ENCODE measurements around the gene CLEC3A.
A peak's percentile ranks its signal among the peaks of the same experiment; 100 is the strongest.
"Not testable (repeated sequence)": the region's sequence is repeated elsewhere in the genome, so short reads cannot be mapped to it uniquely, and the experiment has no call there.

Gene CLEC3A

DNA sequence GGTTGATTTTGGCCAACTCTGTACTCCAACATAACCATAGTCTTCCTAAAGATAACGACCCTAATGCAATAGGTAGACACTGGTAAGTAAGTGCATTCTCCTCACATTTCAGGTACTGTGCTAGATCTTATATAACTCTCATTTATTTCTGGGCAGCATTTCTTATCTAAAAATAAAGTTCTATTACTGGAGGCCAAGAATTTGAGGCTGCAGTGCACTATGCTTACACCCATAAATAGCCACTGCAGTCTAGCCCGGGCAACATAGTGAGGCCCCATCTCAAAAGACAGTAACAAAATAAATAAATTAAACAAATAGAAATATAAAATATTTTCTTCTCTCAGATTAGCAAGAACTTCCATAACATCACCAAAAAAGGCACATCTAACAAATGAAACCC is 12.7 kb downstream of the CLEC3A start:
- no peak for DNase-seq

DNA sequence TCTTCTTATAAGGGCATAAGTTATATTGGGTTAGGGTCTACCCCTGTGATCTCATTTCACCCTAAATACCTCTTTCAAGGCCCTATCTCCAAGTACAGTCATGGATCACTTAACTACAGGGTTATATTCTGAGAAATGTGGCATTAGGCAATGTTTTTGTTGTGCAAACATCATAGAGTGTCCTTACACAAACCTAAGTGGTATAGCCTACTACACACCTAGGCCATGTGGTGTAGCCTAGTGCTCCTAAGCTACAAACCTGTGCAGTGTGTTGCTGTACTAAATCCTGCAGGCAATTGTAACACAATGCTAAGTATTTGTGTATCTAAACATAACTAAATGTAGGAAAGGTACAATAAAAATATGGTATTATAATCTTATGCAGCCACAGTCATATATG is 18.0 kb downstream of the CLEC3A start:
- no peak for DNase-seq

DNA sequence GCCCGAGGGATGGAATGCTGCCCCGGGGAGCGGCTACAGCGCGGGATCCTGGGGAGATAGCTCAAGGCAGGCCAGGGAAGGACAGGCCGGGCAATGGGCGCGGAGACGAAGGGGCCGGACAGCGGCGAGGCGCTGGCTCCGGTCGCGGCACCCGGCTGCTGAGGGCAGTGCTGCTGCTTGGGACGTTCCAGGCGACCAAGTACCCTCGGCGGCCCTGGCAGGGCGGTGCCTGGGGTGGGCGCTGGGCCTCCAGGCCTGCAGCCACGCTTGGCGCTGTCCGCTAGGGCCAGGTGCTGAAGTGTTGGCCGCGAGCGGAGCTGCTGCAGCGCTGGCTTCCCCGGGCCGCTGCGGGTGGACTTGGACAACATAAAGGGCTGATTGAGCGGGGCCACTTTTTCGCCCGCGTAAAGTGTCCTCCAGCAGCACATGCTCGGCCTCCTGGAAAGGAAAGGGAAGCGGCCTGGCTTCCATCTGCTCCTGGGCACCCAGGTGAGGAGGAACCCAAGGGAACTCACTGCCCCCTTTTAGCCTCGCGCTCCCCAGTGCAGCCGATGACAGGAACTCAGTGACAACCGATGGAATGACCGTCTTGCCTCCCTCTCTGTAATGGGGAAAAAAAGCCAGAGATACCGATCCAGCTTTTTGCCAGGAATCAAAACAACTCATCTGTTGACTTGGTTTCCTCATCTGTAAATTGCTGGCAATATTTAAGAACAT is 23.7 kb downstream of the CLEC3A start:
- DNase-seq, result peak; percentile 50 to 60

DNA sequence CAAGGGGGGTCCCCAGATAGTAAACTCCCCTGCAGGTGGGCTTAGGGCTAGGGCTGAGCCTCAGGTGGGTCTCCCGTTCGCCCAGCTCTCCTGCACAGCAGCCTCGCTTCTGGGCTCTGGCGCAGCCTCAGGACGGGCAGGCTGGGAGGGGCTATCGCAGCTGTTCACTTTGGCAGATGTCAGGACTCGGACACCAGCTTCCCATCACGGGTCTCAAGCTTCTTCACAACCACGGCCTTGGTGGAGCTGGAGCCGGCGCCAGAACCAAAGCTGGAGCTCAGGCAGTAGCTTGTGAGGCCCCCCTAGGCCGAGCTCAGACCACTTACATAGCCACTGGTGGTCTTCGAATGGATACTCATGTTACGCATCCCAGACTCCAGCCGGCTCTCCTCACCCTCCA is 26.0 kb downstream of the CLEC3A start:
- DNase-seq, result no peak

DNA sequence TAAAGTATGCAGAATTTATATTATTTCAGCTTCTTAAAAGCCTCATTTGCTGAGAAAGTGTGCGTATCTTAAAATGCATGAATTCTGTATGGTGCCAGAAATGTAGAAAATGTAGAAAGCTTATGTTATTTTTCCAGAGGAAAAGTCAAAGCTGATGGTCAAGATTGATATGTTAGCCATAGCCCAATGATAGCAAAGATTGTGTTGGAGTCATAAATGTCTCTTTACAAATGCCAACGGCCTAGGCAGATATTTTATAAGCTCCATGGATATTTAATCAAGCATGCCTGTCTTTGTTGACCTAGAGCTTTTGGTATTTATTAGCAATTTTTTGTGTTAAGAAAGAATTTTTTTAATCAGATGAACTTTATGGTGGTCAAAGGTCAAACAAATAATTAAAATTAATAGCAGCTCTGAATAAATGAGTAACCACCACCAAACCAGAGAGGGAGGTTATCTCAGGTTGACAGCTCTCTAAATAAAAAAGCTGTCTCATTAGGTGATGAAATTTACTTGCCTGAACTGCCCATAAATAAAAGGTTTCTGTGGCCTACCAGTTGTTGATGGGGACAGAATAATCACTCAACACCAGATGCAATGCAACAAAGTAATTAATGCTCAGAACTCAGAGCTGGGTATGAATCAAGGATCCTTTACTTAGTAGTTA is 28.5 kb downstream of the CLEC3A start:
- no peak for DNase-seq

DNA sequence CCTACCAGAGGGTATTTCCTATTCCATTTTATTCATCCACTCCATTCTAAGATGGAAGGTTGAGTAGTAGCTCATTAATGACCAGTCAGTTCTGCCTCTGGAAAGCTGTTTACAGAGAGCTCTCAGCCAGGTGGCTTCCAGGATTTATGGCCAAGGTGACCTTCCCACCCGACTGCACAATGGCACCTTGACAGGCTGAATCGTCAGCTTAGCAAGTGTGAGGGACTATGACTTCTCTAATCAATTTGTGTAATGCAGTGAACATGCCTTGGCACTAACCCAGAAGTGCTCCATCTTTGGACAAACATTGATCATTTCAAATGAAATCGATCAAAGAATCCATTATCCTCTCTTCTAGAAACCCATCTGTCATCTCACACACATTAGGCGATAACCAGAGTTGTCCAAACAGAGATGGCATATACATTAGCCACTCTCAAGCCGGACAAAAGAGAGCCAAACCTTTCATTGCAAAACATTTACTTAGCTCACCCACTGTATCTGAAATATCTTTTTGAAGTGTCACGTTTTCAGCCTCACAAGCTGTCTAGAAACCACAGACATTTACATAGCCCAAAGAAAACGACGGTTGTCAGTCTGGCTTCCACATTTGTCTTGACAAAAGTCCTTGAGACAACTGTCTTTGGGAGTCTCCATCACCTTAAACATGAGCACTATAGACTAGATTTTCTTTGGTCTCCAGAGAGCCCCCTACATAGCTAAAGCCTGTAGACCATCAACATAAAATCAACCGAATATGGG is 35.6 kb downstream of the CLEC3A start:
- no peak for DNase-seq

DNA sequence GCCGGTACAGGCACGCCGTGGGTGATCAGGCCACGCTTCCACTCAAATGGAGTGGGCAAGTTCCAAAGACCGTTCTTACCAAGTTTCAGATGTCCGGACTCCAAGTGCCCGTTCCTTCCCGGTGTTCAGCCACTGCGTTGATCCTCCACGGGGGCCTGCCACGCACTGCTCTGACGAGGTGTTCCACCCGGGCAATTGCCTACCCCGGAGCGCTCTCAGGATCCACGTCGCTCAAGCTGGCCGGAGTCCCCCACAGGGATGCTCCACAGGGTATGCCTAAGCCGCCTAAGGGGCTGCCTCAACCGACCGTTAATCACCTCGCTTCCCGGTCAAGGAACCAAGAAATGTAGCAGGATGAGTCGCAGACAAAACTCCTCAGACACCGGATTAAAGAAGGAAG is 37.5 kb downstream of the CLEC3A start:
- not testable (repeated sequence) for DNase-seq

DNA sequence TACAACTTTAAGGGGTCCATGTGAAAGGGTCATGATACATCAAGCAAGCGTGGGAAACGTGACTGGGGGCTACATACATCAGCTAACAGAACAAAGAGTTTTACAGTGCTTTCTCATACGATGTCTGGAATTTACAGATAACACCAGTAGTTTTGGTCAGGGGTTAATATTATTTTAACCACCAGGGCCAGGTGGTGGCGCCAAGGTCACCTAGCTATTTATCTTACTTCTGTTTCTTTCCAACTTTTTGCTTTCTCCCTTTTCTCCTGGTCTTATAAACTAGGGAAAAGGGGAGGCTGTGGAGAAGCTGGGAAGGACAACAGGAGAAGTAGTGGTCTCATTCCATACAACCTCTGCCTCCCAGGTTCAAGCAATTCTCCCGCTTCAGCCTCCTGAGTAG is 37.9 kb downstream of the CLEC3A start:
- no peak for DNase-seq

DNA sequence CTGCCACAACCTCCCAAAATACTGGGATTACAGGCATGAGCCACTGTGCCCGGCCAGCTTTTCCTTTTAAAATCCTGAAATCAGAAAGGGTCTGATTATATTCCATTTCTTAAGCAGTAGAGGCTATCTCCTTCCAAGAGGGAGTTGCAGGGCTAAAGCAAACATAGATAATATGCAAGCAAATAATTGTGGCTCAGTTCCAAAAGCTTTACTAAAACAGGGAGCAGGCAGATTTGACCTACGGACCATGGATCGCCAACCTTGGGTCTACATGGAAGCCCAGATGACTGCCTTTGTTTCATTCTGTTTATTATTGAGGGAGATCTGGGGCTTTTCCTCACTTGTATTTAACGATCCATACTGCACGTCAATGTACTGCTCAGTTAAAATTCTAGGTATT is 38.5 kb downstream of the CLEC3A start:
- DNase-seq, result no peak

DNA sequence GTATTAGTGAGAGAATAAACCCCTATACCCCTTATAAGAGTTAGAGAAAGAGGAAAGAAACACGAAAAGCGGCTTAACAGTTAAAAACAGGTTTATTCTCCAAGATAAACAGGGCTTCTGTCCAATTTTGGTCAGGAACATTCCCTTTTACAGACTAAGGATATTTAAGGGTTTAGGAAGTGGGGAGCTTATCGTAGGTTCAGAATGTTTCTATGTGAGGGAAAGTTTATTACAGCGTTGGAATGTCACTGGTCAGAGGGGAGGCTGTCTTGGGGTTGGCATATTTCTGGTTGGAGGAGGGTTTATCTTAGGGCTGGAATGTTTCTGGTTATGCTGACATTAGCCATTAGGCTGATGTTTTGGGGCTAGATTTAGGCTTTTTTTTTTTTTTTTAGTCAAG is 43.0 kb downstream of the CLEC3A start:
- no peak for DNase-seq

DNA sequence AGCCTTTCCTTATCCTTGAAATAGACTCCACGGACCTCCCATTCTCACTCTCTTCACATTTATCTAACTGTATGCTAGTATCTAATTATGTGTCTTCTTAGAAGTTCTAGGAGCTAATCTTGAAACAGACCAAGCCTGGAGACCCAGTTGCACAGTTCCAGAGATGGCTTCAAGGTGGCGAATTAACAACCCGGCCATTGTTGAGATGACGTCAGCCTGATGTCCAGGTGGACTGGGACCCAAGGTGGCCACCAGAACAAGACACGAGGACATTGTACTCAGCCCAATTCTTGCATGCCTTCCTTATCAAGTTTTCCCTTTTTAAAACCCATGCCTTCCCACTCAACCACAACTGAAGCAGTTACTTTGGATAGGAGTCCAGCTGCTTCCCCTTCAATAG is 47.6 kb downstream of the CLEC3A start:
- no peak for DNase-seq

DNA sequence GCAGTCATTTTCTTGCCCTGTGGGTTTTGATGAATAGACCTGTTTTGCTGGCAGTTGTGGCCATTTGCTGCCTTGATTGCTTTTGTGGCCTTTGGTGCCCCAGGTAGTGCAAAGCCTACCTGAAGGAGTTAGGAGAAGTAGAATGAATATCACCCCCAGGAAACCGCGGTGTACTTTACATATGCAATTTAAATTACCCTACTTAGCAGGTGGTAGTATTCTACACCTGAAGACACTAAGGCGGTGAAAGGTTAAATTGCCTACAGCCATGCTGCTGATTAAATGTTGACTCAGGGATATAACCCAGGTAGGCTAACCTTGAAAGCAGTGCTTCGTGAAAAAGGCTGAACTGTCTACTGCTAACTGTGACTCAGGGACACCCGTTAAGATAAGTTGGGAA is 49.9 kb downstream of the CLEC3A start:
- DNase-seq, result no peak

DNA sequence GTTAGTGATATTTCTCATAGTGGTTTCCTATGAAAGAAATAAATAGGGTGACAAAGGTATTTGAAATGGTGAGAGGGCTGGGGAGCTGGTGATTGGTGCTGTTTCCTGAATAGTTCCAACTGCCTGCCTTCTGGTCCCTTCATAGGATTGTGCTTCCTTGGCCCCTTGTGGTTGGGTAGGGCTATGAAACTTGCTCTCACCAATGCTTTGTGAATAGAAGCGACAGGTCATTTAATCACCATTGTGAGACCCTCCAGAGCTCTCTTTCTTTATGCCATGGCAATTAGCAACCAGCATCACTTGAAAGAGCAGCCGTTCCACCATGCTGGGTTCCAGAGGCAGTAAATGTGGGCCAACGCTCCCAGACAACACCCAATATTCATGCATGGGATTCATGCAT is 53.5 kb downstream of the CLEC3A start:
- no peak for DNase-seq

DNA sequence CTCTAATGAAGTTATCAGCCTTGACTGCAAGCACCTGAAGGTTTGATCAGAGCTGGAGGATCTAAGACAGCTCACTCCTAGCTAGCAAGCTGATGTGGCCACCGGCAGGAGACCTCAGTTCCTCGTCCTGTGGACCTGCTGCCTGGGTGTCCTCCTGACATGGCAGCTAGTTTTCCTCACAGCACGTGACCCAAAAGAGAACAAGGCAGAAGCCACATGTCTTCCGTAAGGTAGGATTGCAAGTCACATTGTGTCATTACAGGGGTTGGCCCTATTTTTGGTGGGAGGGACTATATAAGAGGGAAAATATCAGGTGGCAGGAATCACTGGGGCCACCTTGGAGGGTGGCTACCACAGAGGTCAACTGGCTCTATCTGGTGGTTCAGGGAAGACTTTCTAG is 59.0 kb downstream of the CLEC3A start:
- DNase-seq, result no peak
